CD4-positive, alpha-beta T cell treated with Interleukin-10 for 1 hour (primary cell): ENCODE results near the gene PCDH12.
A peak's percentile ranks its signal among the peaks of the same experiment; 100 is the strongest.
"Not testable (repeated sequence)": the region's sequence is repeated elsewhere in the genome, so short reads cannot be mapped to it uniquely, and the experiment has no call there.

Experiments
- DNase-seq: peaks from one replicate; pipeline ENCODE4 v3.0.0-alpha.2; 2020

The PCDH12 gene

DNA sequence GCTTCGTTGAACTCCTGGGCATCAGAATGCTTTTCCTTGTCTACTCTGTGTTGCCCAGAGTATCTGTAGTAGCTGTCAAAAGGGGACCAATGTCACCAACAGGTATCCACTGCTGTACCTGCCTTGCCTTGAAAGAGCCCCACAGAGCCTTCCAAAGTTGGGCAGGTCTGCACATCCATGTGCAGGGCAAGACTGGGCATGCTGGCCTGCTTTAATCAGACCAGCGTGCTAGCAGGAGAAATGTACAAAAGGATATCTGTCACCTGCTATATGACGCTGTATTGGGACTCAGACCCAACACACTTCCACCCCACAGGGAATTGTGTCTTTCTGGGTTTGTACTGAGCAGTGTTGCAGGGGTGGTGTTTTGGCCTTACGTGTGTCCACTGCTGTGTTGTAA lies 22.5 kb downstream of the PCDH12 start:
- no peak for DNase-seq

DNA sequence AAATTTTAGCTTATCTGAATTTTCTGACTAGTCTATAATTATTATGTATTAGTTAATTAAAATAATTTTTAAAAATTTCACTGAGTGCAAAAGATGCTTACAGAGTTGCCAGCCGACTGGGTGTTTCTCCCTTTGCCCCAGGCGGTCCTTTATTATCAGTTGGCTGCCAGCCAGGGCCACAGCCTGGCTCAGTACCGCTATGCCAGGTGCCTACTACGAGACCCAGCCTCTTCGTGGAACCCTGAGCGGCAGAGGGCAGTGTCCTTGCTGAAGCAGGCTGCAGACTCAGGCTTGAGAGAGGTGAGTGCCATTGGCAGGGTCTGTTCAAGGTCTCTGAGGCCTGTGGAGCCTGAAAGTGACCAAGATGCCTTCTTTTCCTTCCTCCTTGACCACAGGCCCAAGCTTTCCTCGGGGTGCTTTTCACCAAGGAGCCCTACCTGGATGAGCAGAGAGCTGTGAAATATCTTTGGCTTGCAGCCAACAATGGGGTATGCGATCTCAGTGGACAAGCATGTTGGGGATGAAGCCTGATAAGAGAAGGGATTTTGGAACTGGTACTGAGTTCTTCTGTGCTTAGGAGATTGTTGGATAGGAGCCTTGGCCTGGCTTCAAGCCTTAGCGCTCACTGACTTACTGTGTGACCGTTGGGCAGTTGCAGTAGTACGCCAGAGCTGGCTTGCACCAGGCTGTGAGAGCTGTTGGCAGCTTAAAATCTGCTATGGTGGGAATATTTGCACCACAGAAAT lies 23.7 kb downstream of the PCDH12 start:
- no peak for DNase-seq

DNA sequence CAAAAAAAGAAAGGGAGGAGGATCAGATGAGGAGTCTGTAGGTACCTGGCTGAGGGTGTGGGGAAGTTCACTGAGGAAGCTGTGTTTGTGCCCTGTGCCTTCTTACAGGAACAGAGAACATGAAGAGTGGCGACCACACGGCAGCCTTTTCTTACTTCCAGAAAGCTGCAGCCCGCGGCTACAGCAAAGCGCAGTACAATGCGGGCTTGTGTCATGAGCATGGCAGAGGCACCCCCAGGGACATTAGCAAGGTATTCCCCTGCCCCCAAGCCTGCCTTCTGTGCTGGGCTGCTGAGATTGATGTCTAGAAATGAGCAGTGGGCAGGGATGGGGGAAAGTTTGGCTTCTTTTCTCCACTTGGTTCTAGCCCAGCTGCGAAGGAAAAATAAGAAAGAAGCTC lies 24.9 kb downstream of the PCDH12 start:
- no peak for DNase-seq

DNA sequence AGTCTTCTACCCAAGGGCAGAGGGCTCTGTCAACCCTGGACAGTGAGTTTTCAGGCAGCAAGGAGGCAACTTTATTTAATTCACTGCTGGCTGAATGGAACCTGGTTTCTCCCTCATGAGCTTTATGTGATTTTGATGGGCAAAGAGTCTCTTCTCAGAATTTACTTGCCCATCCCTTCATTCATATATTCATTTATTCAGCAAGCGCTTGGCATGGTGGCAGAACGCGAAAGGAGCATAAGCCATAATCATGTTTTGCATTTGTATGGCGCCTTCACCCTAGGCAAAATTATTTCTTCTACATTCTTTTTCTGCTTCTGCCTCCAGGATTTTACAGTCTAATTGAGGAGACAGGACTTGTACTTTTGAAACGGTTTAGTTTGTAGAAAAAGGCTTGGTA lies 26.3 kb downstream of the PCDH12 start:
- DNase-seq = no peak

DNA sequence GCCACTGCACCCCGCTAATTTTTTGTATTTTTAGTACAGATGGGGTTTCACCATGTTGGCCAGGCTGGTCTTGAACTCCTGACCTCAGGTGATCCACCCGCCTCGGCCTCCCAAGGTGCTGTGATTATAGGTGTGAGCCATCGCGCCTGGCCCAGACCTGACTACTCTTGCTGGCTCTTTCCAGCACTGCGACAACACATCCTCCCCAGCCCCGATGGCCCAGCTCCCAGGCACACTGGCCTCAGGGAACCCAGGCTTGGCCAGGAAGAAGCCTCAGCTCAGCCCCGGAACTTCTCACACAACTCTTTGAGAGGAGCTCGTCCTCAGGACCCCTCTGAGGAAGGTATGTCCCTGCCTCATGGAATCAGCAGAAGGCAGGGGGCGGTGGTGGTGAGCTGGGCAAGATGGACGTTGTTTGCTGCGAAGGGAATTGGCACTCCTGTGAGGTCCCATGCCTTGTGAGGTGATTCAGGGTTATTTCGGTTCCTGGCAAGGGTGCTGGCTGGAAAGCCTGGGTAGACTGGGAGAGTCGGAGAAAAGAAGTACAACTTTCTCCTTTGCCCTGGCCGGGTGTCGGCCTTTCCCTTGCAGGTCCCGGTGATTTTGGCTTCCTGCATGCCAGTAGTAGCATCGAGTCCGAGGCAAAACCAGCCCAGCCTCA lies 28.5 kb downstream of the PCDH12 start:
- DNase-seq = no peak

DNA sequence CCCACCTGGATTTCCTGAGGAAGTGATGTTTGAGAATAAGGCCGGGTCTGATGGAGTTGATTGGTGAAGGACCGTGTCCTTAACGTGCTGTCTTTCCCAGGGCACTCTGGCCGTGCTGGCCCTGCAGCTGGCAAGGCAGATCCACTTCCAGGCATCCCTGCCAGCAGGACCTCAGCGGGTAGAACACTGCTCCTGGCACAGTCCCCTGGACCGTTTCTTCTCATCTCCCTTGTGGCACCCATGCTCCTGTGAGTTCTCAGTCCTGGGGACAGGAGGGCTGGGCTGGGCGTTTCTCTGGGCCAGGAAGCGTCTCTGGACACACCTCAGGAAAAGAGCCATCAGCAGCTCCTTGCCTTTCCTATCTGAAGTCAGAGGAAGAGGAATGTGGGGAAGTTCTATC lies 30.0 kb downstream of the PCDH12 start:
- no peak for DNase-seq

DNA sequence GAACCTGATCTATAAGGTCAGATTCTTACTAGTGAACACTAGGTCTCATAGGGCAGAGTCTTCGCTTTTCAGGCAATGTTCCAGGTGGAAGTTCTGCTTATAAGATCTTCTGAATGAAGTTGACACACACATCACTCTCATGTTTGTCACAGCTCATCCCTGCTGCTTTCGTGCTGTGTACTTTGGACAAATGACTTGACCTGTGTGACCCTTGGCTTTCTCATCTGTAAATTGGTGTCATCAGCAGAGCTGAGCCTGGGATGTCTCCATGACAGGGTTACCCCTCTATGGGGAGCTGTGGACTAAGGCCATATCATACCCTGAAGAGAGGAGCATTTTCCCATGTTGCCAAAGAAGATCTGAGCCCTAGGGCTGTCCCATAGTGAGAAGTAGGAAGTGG lies 31.6 kb downstream of the PCDH12 start:
- DNase-seq = no peak

DNA sequence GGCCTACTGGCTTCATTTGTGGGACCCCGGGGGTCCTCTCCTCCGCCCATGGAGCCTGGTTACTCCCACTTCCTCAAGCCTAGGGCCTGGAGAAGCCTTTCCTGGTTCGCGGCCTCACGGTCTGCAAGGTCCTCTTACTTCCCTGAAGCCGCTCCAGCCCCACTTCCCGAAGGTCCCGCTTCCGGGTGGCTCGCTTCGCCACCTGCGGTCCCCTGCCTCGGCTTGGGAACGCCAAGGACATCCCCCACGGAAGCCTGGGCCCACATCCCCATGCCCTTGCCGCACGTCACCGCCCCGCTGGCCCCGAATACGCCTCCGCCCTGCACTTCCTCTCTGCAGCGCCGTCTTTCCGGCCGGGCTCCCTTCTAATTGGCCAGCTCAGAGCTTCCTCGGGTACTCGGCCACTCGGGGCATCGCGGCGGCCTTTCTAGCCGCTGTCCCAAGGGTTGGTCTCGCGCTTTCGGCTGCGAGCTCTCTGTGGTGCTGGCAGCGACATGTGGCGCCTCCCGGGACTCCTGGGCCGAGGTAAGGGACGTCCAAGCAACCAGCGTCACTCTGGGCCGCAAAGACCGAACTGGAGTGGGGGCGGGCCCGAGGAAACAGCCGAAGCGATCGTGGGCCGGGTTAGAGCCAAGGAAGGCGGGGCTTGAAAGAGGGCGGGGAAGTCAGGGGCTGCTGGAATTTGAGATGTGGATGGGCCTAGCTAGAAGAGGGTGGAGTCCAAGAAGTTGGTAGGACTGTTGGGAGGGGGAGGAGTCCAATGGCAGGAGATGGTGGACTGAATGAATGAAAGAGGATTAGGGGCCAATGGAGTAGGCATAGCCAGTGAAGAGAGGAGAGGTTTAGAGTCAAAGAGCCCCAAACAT lies 34.3 kb downstream of the PCDH12 start, which contains the start of gene DELE1:
TSS of gene DELE1 (plus strand) at position 424 of the 866 bp plus-strand sequence. CDS start at position 495, 71 bp downstream.
- peak; percentile 91 for DNase-seq

DNA sequence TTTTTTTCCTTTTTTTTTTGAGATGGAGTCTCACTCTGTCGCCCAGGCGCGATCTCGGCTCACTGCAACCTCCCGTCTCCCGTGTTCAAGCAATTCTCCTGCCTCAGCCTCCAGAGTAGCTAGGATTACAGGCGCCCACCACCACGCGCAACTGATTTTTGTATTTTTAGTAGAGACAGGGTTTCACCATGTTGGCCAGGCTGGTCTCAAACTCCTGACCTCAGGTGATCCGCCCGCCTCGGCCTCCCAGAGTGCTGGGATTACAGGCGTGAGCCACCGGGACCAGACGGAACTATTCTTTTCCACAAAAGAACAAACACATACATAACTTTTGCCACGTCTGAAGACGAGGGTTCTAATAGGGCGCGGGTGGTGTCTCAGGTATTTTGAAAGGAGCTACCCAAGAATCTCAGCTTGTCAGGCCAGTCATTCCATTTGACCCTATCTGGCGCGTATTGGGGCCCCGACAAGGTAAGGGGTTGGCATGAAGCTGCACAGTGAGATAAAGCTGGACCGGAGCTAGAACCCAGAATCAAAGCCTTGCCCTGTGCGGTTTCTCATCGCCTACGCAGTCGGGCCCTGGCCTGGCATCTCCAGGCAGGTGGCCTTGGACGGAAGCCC lies 35.1 kb downstream of the PCDH12 start:
- DNase-seq = not testable (repeated sequence)

DNA sequence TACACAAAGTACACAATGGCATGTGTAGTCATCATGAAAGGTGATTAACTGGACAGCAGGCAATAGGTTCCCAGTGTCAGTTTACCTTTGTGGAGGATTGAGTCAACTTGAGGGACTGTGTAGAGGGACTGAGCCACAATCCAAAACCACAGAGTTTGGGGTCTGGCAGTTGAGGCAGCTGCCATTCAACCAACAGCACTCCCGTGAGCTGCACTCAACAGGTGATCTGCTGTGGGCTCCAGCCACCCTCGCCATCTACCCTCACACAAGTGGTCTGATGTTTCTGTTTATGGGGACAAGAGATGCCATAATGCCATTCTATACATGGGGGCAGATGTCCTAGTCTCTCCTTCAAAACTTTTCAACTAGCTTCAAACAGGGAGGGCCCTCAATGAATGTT lies 37.2 kb downstream of the PCDH12 start:
- DNase-seq = no peak

DNA sequence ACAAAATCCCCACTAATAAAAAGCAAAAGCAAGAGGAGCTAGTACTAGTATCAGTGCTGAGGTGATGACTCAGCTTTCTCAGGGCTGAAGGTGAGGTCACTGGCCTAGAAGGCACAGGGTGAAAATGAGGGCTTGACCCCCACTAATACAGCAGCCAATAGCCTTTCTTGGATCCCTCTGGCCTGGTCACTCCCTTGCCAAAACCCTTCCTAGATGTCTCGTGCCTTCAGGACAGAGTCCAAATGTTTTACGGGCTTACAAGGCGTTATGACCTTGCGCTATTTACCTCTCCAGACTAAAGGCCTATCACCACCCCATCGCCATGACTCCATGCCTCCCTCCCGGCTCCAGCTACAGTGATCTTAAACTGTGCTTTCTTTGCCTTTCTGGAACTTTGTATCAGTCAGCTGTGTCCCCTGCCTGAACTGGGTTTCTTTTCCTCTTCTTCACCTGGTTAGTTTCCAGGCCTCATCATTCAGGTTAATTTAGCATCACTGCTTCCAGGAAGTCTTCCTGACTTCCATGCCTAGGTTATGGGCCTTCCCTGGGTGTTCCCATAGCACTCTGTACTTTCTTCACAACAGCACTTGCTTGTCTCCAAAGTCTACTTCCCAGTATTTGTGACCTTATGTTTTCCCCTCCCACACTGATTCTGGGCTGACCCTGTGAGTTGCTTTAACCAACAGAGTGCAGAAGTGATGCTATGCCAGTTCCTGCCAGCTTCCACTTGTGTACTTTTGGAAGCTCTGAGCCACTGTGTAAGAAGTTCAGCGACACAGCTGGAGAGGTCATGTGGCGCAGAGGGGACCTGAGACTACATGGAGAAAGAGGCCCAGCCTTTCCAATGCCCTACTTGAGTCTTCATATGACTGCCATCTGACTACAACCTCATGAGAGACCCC lies 38.5 kb downstream of the PCDH12 start:
- no peak for DNase-seq

DNA sequence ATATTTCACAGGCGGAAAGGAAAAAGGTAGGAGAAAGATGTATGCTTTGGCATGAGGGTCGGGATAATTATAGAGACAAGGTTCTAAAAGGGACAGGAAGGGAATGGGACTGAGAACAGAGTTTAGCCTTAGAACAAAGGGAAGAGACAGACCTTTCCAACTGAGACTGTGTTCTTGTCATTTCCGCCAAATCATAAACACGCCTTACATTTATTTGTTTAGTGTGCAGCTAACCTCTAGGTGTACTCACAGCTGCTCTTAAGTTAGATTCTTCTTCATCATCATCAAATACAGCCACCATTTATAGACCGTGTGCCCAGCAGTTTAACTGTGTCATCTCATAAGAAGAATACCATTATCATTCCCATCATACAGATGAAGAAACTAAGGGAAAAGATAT lies 40.2 kb downstream of the PCDH12 start:
- DNase-seq = no peak

DNA sequence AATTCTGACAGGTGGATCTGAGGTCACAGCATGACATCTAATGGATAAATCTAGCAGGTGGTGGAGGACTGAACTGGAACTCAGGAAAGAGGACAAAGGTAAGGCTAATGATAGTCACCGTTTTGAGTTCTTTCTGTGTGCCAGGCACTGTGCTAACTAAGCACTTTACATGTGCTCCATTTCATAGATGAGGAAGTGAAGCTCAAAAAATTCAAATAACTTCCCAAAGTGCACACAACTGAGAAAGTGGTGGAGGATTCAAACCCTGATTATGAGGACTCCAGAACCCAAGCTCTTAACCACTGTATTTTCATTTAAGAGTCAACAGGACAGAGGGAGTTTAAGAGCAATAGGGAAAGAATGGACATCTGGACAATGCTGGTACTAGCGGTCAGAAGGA lies 41.5 kb downstream of the PCDH12 start:
- DNase-seq = no peak

DNA sequence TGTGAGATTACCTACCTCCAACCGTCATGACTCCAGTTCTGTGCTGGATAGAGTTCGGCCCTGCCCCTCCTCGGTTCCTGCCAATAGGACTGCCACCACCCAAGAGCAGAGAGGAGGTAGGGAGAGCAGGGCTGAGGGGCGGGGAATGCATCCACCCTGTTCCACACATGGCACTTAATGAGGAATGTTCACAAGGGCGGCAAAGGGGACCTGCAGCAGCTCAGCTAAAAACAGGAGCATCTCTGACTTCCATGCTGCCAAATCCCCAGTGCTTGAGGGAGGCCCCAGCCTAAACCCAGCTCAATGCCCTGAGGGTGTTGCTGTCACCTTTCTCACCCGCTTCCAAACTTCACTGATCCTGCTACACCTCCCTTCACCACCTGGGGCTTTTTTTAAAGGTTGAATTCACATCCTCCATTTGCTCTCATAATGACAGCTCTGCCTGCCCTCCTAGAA lies 42.1 kb downstream of the PCDH12 start:
- no peak for DNase-seq

DNA sequence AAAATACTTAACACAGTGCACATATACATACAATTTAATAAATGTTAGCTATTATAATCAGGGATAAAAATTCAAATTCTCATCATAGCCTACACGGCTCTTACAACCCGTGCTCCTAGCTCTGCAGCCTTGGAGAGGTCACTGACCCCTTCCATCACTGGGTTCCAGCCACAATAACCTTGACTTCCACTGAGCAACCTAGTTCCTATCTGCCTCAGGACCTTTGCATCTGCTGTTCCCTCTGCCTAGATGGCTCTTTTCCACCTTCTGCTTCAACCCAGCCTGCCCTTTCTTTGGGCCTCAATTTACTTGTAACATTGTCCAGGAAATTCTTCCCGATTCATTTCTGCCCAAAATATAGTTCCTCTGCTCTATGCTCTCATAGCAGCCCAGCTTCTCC lies 43.2 kb downstream of the PCDH12 start:
- DNase-seq = no peak

DNA sequence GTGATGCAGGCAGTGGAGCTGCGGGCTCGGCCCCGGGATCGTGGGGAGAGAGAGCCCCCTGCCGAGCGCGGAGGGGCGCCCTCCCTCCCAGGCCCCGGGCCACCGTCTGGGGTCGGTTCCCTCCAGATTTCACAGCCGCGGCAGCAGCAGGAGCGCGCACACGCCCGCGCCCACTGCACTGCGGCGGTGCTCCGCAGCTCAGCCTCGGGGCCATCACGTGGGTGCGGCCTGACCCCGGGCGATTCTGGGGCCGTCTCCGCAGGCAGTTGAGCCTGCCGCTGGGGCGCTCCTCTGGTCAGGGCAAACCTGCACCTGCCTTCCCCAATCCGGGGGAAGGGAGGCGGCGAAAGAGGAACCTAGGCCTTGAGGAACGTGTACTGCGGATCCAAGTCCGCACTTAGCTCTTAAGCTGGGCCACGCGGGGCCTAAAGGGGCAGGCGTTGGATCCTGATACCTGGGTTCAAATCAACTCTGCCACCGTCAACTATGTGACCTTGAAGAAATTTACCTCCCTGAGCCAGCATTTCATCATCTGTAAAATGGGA lies 43.7 kb downstream of the PCDH12 start:
- peak; percentile 7 for DNase-seq

DNA sequence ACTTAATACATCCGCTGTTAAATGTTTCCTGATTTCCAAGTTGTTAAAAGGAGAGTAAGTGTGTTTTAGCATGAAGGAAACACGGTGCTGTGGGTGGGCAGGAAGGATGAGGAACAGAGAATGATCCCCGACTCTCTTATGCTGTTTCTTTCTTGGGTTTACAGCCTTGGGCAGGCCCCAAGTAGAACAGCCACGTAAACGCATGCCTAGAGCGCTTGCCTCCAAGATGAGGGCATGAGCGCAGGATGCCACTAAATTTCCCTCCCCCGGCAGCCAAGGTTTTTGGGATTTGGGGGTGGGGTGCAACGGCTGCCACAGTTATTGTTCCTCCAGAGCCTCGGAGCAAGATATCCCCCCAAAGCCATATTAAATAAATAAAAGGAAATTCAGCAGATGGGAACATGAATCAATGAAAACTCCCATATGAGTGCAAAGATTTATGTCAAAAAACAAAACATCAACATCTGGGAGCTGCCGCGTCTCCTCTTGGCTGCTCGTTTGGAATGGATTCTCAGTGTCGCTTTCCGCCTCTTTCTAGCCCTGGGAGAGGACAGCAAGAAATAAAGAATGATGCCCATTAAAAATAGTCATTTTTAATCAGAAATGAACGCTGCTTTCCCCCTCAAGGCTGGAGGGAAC lies 44.3 kb downstream of the PCDH12 start:
- no peak for DNase-seq

DNA sequence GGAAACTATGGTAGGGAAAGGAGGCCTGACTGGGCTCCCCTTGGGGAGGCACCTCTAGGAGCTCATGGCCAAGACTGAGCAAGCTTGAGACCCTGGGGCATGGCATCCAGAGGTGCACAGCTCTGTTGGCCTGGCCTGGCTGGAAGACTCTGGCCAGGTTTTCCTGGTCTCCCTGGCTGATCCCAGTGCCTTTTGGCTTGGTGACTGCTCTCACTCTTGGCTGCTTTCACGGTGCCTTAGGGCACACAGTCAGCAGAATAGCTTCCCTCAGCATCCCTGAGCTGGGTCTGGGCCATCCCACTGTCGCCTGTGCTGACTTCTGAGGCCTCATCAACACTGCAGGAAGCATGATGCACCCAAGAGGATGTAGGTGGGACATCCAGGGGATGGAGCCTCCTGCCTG lies 47.7 kb downstream of the PCDH12 start:
- no peak for DNase-seq

DNA sequence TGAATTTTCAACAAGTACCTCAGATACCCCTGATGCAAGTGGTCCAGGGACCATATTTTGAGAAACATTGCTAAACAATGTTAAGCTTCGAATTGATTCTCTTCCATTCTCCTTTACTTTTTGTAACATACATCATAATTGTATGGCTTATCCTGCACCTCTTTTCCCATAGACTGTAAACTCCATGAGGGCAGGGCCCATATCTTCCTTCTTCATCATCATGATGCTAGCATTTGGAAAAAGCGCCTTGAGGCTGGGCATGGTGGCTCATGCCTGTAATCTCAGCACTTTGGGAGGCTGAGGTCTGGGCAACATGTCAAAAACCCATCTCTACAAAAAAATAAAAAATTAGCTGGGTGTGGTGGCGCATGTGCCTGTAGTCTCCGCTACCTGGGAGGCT lies 48.8 kb downstream of the PCDH12 start:
- DNase-seq = no peak

DNA sequence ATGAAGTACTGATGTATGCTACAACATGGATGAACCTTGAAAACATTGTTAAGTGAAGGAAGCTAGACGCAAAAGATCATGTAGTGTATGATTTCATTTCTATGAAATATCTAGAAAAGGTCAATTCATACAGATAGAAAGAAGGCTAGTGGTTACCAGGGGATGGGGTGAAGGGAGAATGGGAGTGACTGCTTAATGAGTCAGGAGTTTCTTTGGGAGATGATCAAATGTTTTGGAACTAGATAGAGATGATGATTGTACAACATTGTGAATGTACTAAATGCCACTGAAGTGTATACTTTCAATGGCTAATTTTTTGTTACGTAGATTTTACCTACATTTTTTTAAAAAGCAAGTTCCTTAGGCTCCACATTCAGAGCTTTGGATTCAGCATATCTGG lies 49.2 kb downstream of the PCDH12 start:
- no peak for DNase-seq

DNA sequence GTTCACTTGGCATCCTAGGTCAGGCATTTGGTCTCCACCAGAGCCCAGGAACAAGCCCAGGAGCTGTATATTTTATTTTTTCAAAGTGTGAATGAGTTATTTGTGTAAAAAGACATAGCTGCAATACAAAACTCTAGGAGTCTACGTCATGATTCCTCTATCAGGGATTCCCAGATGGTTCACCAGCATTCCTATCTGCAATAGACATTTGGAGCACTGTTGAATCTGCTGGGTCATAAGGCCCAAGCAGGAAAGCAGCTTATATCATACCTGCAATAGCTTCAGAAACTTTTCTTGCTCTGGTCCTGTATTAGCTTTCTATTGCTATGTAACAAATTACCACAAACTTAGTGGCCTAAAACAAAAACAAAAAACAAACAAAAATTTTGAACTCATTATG lies 51.0 kb downstream of the PCDH12 start:
- no peak for DNase-seq
